Testis (tissue), 2 donors: Measurements from ENCODE around the gene FUS.

Experiments used
- POLR2A ChIP-seq: fragments of 450-650 bp; IDR thresholded peaks from one replicate; pipeline ENCODE4 v1.6.1; 2017; ENCODE audit warnings: antibody characterized with exemption, mild to moderate bottlenecking, moderate library complexity
- TF ChIP-seq, protein P1 (sequence below), 3 experiments: fragments of 450-650 bp in 2 of 3; fragments of 200-600 bp in 1 of 3; sonication (generic) in 1 of 3; IDR thresholded peaks; one replicate each; pipeline ENCODE4 v1.5.1; 2016 to 2019; ENCODE audit warnings: antibody characterized with exemption in 3 of 3, mild to moderate bottlenecking in 2 of 3, moderate library complexity in 1 of 3

DNA sequence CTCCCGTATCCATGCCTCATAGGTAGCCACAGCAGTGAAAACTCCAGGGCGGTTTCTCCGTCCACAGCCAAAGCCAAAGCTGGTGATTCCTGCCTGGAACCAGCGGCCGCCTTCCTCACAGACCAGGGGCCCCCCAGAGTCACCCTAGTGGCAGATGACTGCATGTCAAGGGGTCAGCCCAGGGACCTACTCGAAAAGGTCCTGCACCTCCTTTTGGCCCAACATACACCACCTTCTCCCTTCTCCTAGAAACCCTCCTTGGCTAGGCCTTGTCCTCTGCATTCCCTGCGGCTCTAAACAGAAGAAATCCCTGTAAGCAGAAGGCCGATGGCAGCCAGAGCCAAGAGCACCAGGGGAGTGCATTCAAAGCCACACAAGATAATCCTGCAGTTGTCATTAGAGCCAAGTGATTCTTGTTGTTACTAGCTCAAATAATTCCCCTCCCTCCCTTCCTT lies 36.2 kb upstream of the FUS start:
- TF ChIP-seq, protein P1, sequence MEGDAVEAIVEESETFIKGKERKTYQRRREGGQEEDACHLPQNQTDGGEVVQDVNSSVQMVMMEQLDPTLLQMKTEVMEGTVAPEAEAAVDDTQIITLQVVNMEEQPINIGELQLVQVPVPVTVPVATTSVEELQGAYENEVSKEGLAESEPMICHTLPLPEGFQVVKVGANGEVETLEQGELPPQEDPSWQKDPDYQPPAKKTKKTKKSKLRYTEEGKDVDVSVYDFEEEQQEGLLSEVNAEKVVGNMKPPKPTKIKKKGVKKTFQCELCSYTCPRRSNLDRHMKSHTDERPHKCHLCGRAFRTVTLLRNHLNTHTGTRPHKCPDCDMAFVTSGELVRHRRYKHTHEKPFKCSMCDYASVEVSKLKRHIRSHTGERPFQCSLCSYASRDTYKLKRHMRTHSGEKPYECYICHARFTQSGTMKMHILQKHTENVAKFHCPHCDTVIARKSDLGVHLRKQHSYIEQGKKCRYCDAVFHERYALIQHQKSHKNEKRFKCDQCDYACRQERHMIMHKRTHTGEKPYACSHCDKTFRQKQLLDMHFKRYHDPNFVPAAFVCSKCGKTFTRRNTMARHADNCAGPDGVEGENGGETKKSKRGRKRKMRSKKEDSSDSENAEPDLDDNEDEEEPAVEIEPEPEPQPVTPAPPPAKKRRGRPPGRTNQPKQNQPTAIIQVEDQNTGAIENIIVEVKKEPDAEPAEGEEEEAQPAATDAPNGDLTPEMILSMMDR (IDR thresholded peaks at IDR 0.05), result no peak
- no peak for TF ChIP-seq POLR2A
